Measurements from ENCODE around the gene CHCHD10.

The CHCHD10 gene

GRCh38 chr22:23769321-23769965 is 1.7 kb upstream of the CHCHD10 start:
- TF ChIP-seq CTCF (IDR thresholded peaks at IDR 0.05) (no peak), ZFX (IDR thresholded peaks at IDR 0.05; ENCODE audit: borderline replicate concordance) (no peak)
- no peak overlapping the region for H3K27ac ChIP-seq

- TF ChIP-seq CTCF (IDR thresholded peaks at IDR 0.05), result no peak
- TF ChIP-seq ZFX (IDR thresholded peaks at IDR 0.05; ENCODE audit: borderline replicate concordance), result no peak
- H3K27ac ChIP-seq, result peak overlapping the region; percentile 82
Observed at GRCh38 chr22:23767303-23767672, 484 bp downstream of the CHCHD10 start.

GRCh38 chr22:23764899-23765881 is 2.6 kb downstream of the CHCHD10 start:
- peak overlapping the region; percentile 29; the same call in 1 of the 2 replicates for H3K27ac ChIP-seq
- TF ChIP-seq ZFX (IDR thresholded peaks at IDR 0.05; ENCODE audit: borderline replicate concordance) (no peak), CTCF (IDR thresholded peaks at IDR 0.05) (no peak)

- peak overlapping the region; percentile 29; the same call in 1 of the 2 replicates for H3K27ac ChIP-seq
- TF ChIP-seq CTCF (IDR thresholded peaks at IDR 0.05) (no peak), ZFX (IDR thresholded peaks at IDR 0.05; ENCODE audit: borderline replicate concordance) (no peak)
Observed at GRCh38 chr22:23763954-23764353, 3.8 kb downstream of the CHCHD10 start.

- no peak overlapping the region for H3K27ac ChIP-seq
- no peak for TF ChIP-seq CTCF (IDR thresholded peaks at IDR 0.05)
- TF ChIP-seq ZFX (IDR thresholded peaks at IDR 0.05; ENCODE audit: borderline replicate concordance), result no peak
Observed at GRCh38 chr22:23763579-23763945, 4.2 kb downstream of the CHCHD10 start.

- no peak within 1 kb of the TSS for H3K27ac ChIP-seq
Observed at GRCh38 chr22:23762842-23763578, 4.8 kb downstream of the CHCHD10 start, which contains the start of gene C22orf15. TSS of gene C22orf15 (plus strand) at chr22:23762990. CDS start at chr22:23763307, 317 bp downstream.

More at GRCh38 chr22:23762842-23763578, 4.8 kb downstream of the CHCHD10 start, which contains the start of gene C22orf15:
- TF ChIP-seq ZFX (IDR thresholded peaks at IDR 0.05; ENCODE audit: borderline replicate concordance) (no peak), CTCF (IDR thresholded peaks at IDR 0.05) (no peak)

Data from 22Rv1 (cell line).